ENCODE data around the gene CEACAM1.
"Not testable (repeated sequence)": the region's sequence is repeated elsewhere in the genome, so short reads cannot be mapped to it uniquely, and the experiment has no call there.

Gene CEACAM1

GRCh38 chr19:42461231-42461630 is 67.0 kb downstream of the CEACAM1 start:
- H3K27ac ChIP-seq (ENCODE audit: low read depth, low read length); H3K4me1 ChIP-seq (ENCODE audit: control insufficient read depth, insufficient read depth, low read length); H3K27me3 ChIP-seq (ENCODE audit: control insufficient read depth, insufficient read depth, low read length); H3K9ac ChIP-seq (ENCODE audit: low read depth, low read length); H3K36me3 ChIP-seq (ENCODE audit: control insufficient read depth, insufficient read depth, low read length); H3K9me3 ChIP-seq (ENCODE audit: control insufficient read depth, insufficient read depth, low read length); H3K4me3 ChIP-seq (ENCODE audit: low read depth, low read length): not testable (repeated sequence)

- Histone ChIP-seq H3K9ac (ENCODE audit: low read depth, low read length) (no peak overlapping the region), H3K27ac (ENCODE audit: low read depth, low read length) (no peak overlapping the region)
These were observed 68.4 kb downstream of the CEACAM1 start for GRCh38 chr19:42459926-42460325.

More at GRCh38 chr19:42459926-42460325, 68.4 kb downstream of the CEACAM1 start:
- no peak overlapping the region for H3K4me3 ChIP-seq (ENCODE audit: low read depth, low read length)
- no peaks in the 10 kb centered on the region for H3K9me3 ChIP-seq (ENCODE audit: control insufficient read depth, insufficient read depth, low read length)
- H3K4me1 ChIP-seq (ENCODE audit: control insufficient read depth, insufficient read depth, low read length): peaks cover 18% of the 10 kb centered on the region; the same call in 1 of the 2 replicates
- H3K27me3 ChIP-seq (ENCODE audit: control insufficient read depth, insufficient read depth, low read length): no peaks in the 10 kb centered on the region
- H3K36me3 ChIP-seq (ENCODE audit: control insufficient read depth, insufficient read depth, low read length): no peaks in the 10 kb centered on the region

Measured in HUES48 (cell line).